Ishikawa (cell line): ENCODE results near the gene TNFRSF6B.

Experiments
- CEBPB ChIP-seq: IDR thresholded peaks from 2 replicates; pipeline ENCODE4 v1.6.1; 2012
- CREB1 ChIP-seq: IDR thresholded peaks from 2 replicates; pipeline ENCODE4 v1.6.1; 2012; ENCODE audit warnings: low read depth
- EGR1 ChIP-seq: IDR thresholded peaks from 2 replicates; pipeline ENCODE4 v1.6.1; 2012
- EP300 ChIP-seq: IDR thresholded peaks from 2 replicates; pipeline ENCODE4 v1.6.1; 2012; ENCODE audit warnings: borderline replicate concordance
- FOXM1 ChIP-seq: IDR thresholded peaks from 2 replicates; pipeline ENCODE4 v1.6.1; 2012; ENCODE audit warnings: low read depth, borderline replicate concordance
- MAX ChIP-seq: IDR thresholded peaks from 2 replicates; pipeline ENCODE4 v1.6.1; 2012
- NFIC ChIP-seq: IDR thresholded peaks from 2 replicates; pipeline ENCODE4 v1.6.1; 2012
- RAD21 ChIP-seq: IDR thresholded peaks from 2 replicates; pipeline ENCODE4 v1.6.1; 2012; ENCODE audit warnings: low read depth
- REST ChIP-seq: IDR thresholded peaks from 2 replicates; pipeline ENCODE4 v1.6.1; 2012; ENCODE audit warnings: low read depth, mild to moderate bottlenecking
- TAF1 ChIP-seq: IDR thresholded peaks from 2 replicates; pipeline ENCODE4 v1.6.1; 2012; ENCODE audit warnings: low read depth, mild to moderate bottlenecking
- TCF12 ChIP-seq: IDR thresholded peaks from 2 replicates; pipeline ENCODE4 v1.6.1; 2012; ENCODE audit warnings: low read depth
- TEAD4 ChIP-seq: IDR thresholded peaks from 2 replicates; pipeline ENCODE4 v1.6.1; 2012
- USF1 ChIP-seq: IDR thresholded peaks from 2 replicates; pipeline ENCODE4 v1.6.1; 2012
- YY1 ChIP-seq: IDR thresholded peaks from 2 replicates; pipeline ENCODE4 v1.6.1; 2012; ENCODE audit warnings: low read depth

- no peak for TF ChIP-seq EGR1
- TF ChIP-seq EP300, result no peak
- TF ChIP-seq REST, result no peak
- TF ChIP-seq YY1, result no peak
- no peak for TF ChIP-seq CREB1
- no peak for TF ChIP-seq RAD21
- TF ChIP-seq TAF1, result no peak
- no peak for TF ChIP-seq TCF12
- no peak for TF ChIP-seq CEBPB
- no peak for TF ChIP-seq MAX
- no peak for TF ChIP-seq USF1
- no peak for TF ChIP-seq NFIC
- no peak for TF ChIP-seq TEAD4
- no peak for TF ChIP-seq FOXM1
These were observed 16.6 kb upstream of the TNFRSF6B start for GRCh38 chr20:63679799-63680305.
